Activated T-helper 17 cell treated with anti-CD3 and anti-CD28 coated beads, Interleukin-2, amount 50 U/mL, for 72 hours (primary cell): ENCODE results near the gene UCP1. TPM values are rescaled to one million over a fixed set of nuclear protein-coding genes. Genes with fewer than 3 reads are reported as not detected.

ENCODE experiments used
- ATAC-seq: fragments of 150-1000 bp; cut with Tn5 transposase; replicated peaks from 2 replicates; pipeline ENCODE4 v1.10.0; 2021; ENCODE audit warnings: mild to moderate bottlenecking, moderate library complexity
- H3K27ac Mint-ChIP-seq: one replicate; pipeline ENCODE4 v1.8.0; 2022; ENCODE audit warnings: mixed read lengths
- H3K27me3 Mint-ChIP-seq: one replicate; pipeline ENCODE4 v1.8.0; 2022; ENCODE audit warnings: mixed read lengths
- H3K36me3 Mint-ChIP-seq: one replicate; pipeline ENCODE4 v1.8.0; 2022; ENCODE audit warnings: low read depth, mild to moderate bottlenecking, mixed read lengths
- H3K4me1 Mint-ChIP-seq: one replicate; pipeline ENCODE4 v1.8.0; 2022; ENCODE audit warnings: mixed read lengths
- H3K4me3 Mint-ChIP-seq: one replicate; pipeline ENCODE4 v1.8.0; 2022; ENCODE audit warnings: mild to moderate bottlenecking, mixed read lengths
- H3K9me3 Mint-ChIP-seq: one replicate; pipeline ENCODE4 v1.8.0; 2022; ENCODE audit warnings: mixed read lengths
- total RNA-seq, 2 donors: library from RNA; stranded (reverse); gene quantifications; one replicate each; pipeline ENCODE4 v1.2.3, GENCODE V29; 2022

UCP1 gene
- total RNA-seq: not detected

- peaks cover 48% of the 10 kb centered on the region for H3K27me3 Mint-ChIP-seq
- H3K4me1 Mint-ChIP-seq: peaks cover 5% of the 10 kb centered on the region
- no peaks in the 10 kb centered on the region for H3K36me3 Mint-ChIP-seq
- H3K9me3 Mint-ChIP-seq: no peaks in the 10 kb centered on the region
- peak within 1 kb of the TSS; percentile 64 for H3K4me3 Mint-ChIP-seq
- H3K27ac Mint-ChIP-seq: no peak within 1 kb of the TSS
- no peak for ATAC-seq
Observed at GRCh38 chr4:140568507-140569306, at the start of gene UCP1. Gene UCP1, minus strand, starts transcription at chr4:140568961. Its CDS starts 232 bp downstream, at chr4:140568729.

GRCh38 chr4:140617499-140618248, 48.9 kb upstream of the UCP1 start:
- H3K4me3 Mint-ChIP-seq: no peak overlapping the region
- H3K4me1 Mint-ChIP-seq: no peaks in the 10 kb centered on the region
- no peaks in the 10 kb centered on the region for H3K9me3 Mint-ChIP-seq
- H3K36me3 Mint-ChIP-seq: no peaks in the 10 kb centered on the region
- H3K27me3 Mint-ChIP-seq: no peaks in the 10 kb centered on the region
- ATAC-seq: no peak
- no peak overlapping the region for H3K27ac Mint-ChIP-seq

- H3K4me3 Mint-ChIP-seq: no peak overlapping the region
- H3K36me3 Mint-ChIP-seq: no peaks in the 10 kb centered on the region
- H3K27ac Mint-ChIP-seq: no peak overlapping the region
- H3K27me3 Mint-ChIP-seq: no peaks in the 10 kb centered on the region
- H3K4me1 Mint-ChIP-seq: no peaks in the 10 kb centered on the region
- ATAC-seq: no peak
- no peaks in the 10 kb centered on the region for H3K9me3 Mint-ChIP-seq
Observed at GRCh38 chr4:140615451-140615850, 46.7 kb upstream of the UCP1 start.

GRCh38 chr4:140612357-140612756, 43.6 kb upstream of the UCP1 start:
- H3K27ac Mint-ChIP-seq: no peak overlapping the region
- H3K4me3 Mint-ChIP-seq: no peak overlapping the region
- H3K4me1 Mint-ChIP-seq: no peaks in the 10 kb centered on the region
- no peaks in the 10 kb centered on the region for H3K36me3 Mint-ChIP-seq
- no peaks in the 10 kb centered on the region for H3K9me3 Mint-ChIP-seq
- no peak for ATAC-seq
- peaks cover 10% of the 10 kb centered on the region for H3K27me3 Mint-ChIP-seq

GRCh38 chr4:140611854-140612253, 43.1 kb upstream of the UCP1 start:
- no peak for ATAC-seq
- Mint-ChIP-seq H3K4me3 (no peak overlapping the region), H3K36me3 (no peaks in the 10 kb centered on the region), H3K27ac (no peak overlapping the region), H3K4me1 (no peaks in the 10 kb centered on the region), H3K27me3 (peaks cover 13% of the 10 kb centered on the region), H3K9me3 (no peaks in the 10 kb centered on the region)

GRCh38 chr4:140609548-140610425, 41.0 kb upstream of the UCP1 start:
- ATAC-seq: peak; percentile 40
- Mint-ChIP-seq H3K4me1 (no peaks in the 10 kb centered on the region), H3K9me3 (no peaks in the 10 kb centered on the region), H3K36me3 (no peaks in the 10 kb centered on the region), H3K27me3 (peaks cover 18% of the 10 kb centered on the region), H3K4me3 (no peak overlapping the region), H3K27ac (no peak overlapping the region)

- H3K4me1 Mint-ChIP-seq: no peaks in the 10 kb centered on the region
- ATAC-seq: no peak
- H3K9me3 Mint-ChIP-seq: no peaks in the 10 kb centered on the region
- no peak overlapping the region for H3K4me3 Mint-ChIP-seq
- H3K27me3 Mint-ChIP-seq: peaks cover 18% of the 10 kb centered on the region
- no peaks in the 10 kb centered on the region for H3K36me3 Mint-ChIP-seq
- H3K27ac Mint-ChIP-seq: no peak overlapping the region
Observed at GRCh38 chr4:140607852-140608251, 39.1 kb upstream of the UCP1 start.

- H3K4me1 Mint-ChIP-seq: no peaks in the 10 kb centered on the region
- peaks cover 27% of the 10 kb centered on the region for H3K27me3 Mint-ChIP-seq
- ATAC-seq: no peak
- no peak overlapping the region for H3K4me3 Mint-ChIP-seq
- no peak overlapping the region for H3K27ac Mint-ChIP-seq
- no peaks in the 10 kb centered on the region for H3K9me3 Mint-ChIP-seq
- no peaks in the 10 kb centered on the region for H3K36me3 Mint-ChIP-seq
Observed at GRCh38 chr4:140604544-140604943, 35.8 kb upstream of the UCP1 start.

GRCh38 chr4:140603286-140603685, 34.5 kb upstream of the UCP1 start:
- no peak for ATAC-seq
- Mint-ChIP-seq H3K27me3 (peaks cover 31% of the 10 kb centered on the region), H3K27ac (no peak overlapping the region), H3K9me3 (no peaks in the 10 kb centered on the region), H3K4me1 (no peaks in the 10 kb centered on the region), H3K4me3 (no peak overlapping the region), H3K36me3 (no peaks in the 10 kb centered on the region)

- Mint-ChIP-seq H3K4me1 (no peaks in the 10 kb centered on the region), H3K36me3 (no peaks in the 10 kb centered on the region), H3K27me3 (peaks cover 33% of the 10 kb centered on the region), H3K9me3 (no peaks in the 10 kb centered on the region), H3K4me3 (no peak overlapping the region), H3K27ac (no peak overlapping the region)
- ATAC-seq: no peak
Observed at GRCh38 chr4:140602714-140603113, 34.0 kb upstream of the UCP1 start.

GRCh38 chr4:140600408-140600807, 31.6 kb upstream of the UCP1 start:
- no peaks in the 10 kb centered on the region for H3K9me3 Mint-ChIP-seq
- H3K36me3 Mint-ChIP-seq: no peaks in the 10 kb centered on the region
- no peaks in the 10 kb centered on the region for H3K4me1 Mint-ChIP-seq
- ATAC-seq: no peak
- no peak overlapping the region for H3K4me3 Mint-ChIP-seq
- peaks cover 23% of the 10 kb centered on the region for H3K27me3 Mint-ChIP-seq
- H3K27ac Mint-ChIP-seq: no peak overlapping the region

GRCh38 chr4:140595065-140595464, 26.3 kb upstream of the UCP1 start:
- Mint-ChIP-seq H3K9me3 (peaks cover 4% of the 10 kb centered on the region), H3K27me3 (peaks cover 40% of the 10 kb centered on the region), H3K4me3 (no peak overlapping the region), H3K36me3 (no peaks in the 10 kb centered on the region), H3K4me1 (no peaks in the 10 kb centered on the region), H3K27ac (no peak overlapping the region)
- no peak for ATAC-seq

GRCh38 chr4:140584439-140584838, 15.7 kb upstream of the UCP1 start:
- no peaks in the 10 kb centered on the region for H3K36me3 Mint-ChIP-seq
- ATAC-seq: no peak
- H3K27me3 Mint-ChIP-seq: no peaks in the 10 kb centered on the region
- no peak overlapping the region for H3K27ac Mint-ChIP-seq
- H3K4me1 Mint-ChIP-seq: no peaks in the 10 kb centered on the region
- no peaks in the 10 kb centered on the region for H3K9me3 Mint-ChIP-seq
- no peak overlapping the region for H3K4me3 Mint-ChIP-seq

GRCh38 chr4:140581078-140581477, 12.3 kb upstream of the UCP1 start:
- Mint-ChIP-seq H3K4me1 (no peaks in the 10 kb centered on the region), H3K27ac (no peak overlapping the region), H3K36me3 (no peaks in the 10 kb centered on the region), H3K9me3 (no peaks in the 10 kb centered on the region), H3K27me3 (peaks cover 22% of the 10 kb centered on the region), H3K4me3 (no peak overlapping the region)
- no peak for ATAC-seq
